Measurements from ENCODE around the gene ATP2C1.

GRCh38 chr3:130950124-130950523 is 56.2 kb downstream of the ATP2C1 start:
- TF ChIP-seq, protein P1, sequence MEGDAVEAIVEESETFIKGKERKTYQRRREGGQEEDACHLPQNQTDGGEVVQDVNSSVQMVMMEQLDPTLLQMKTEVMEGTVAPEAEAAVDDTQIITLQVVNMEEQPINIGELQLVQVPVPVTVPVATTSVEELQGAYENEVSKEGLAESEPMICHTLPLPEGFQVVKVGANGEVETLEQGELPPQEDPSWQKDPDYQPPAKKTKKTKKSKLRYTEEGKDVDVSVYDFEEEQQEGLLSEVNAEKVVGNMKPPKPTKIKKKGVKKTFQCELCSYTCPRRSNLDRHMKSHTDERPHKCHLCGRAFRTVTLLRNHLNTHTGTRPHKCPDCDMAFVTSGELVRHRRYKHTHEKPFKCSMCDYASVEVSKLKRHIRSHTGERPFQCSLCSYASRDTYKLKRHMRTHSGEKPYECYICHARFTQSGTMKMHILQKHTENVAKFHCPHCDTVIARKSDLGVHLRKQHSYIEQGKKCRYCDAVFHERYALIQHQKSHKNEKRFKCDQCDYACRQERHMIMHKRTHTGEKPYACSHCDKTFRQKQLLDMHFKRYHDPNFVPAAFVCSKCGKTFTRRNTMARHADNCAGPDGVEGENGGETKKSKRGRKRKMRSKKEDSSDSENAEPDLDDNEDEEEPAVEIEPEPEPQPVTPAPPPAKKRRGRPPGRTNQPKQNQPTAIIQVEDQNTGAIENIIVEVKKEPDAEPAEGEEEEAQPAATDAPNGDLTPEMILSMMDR (IDR thresholded peaks at IDR 0.05) = no peak
- TF ChIP-seq POLR2A (IDR thresholded peaks at IDR 0.05) (no peak), POLR2AphosphoS5 (IDR thresholded peaks at IDR 0.05) (no peak), EP300 (IDR thresholded peaks at IDR 0.05; ENCODE audit: low read depth) (no peak)
